HuH-7.5 (cell line): ENCODE measurements around the gene NADK.

Experiments used
- DNase-seq: peaks from one replicate; pipeline ENCODE4 v3.0.0; 2011; ENCODE audit warnings: low spot score

The NADK gene, protein sequence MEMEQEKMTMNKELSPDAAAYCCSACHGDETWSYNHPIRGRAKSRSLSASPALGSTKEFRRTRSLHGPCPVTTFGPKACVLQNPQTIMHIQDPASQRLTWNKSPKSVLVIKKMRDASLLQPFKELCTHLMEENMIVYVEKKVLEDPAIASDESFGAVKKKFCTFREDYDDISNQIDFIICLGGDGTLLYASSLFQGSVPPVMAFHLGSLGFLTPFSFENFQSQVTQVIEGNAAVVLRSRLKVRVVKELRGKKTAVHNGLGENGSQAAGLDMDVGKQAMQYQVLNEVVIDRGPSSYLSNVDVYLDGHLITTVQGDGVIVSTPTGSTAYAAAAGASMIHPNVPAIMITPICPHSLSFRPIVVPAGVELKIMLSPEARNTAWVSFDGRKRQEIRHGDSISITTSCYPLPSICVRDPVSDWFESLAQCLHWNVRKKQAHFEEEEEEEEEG

DNA sequence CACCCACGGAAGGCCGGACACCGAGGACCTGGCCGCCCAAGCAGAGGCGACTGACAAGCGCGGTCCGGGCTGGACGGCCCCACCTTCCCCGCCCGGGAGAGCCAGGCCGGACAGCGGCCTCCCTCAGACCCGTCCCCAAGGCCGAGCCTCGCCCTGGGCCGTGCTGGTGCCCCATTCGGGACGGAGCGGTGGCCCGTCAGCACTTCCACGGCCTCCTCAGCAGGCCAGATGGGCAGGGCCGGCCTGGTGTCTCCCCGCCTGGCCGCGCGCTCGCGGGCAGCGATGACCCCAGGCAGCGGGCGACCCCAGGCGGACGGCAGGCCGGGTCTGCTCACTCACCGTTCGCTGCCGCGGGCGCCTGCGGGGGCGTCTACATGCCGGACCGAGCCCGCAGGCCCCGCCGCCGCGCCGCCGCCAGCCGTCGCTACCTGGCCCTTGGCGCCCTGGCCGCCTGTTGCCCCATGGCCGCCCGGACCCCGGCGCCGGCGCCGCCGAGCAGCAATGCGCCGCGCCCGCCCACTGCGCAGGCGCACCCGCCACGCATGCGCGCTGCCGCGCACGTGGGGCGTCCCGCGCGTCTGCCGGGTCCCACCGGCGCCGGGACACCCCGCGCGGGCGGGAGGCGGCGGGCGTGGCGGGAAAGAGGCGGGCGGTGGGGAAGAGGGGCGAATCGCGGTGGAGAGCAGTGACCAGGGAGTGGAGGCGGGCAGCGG, at the start of gene NADK:
Gene NADK, minus strand, starts transcription at position 521 of the 713 bp plus-strand sequence. CDS start 13,064 bp downstream, outside the sequence.
- DNase-seq: peak; percentile 83

DNA sequence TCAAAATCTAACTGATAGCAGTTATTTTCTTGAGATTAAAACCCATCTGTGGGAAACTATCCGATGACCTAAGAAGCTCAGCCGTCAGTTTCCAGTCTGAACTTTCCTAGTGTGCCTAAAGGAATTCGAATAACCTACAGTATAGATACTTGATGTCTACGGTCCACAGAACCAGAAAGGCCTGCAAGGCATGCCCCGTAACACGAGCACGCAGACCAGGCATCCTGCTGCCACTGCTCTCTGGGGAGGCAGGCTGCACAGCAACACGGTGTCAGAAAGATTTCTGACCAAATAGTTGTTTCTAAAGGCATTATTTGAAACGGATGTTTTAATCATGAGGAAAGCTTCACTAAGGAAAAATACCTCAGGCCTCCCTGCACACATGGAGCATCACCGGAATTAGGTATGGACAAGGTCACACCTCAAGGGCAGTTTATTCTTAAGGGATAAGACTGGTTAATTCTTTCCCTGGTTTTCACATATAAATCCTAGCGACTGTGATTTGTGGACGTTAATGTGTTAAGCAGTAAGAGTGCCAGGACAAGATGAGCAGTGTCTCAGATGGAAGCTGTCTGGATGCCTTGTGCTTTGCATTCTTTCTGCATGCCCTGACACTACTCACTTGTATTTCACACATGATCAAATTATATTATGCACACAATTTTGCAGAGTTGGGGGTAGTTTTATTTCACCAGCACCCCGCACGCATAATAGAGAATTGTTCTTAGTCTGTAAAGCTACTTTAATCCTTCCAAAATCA, 49.0 kb upstream of the NADK start:
- DNase-seq: no peak

DNA sequence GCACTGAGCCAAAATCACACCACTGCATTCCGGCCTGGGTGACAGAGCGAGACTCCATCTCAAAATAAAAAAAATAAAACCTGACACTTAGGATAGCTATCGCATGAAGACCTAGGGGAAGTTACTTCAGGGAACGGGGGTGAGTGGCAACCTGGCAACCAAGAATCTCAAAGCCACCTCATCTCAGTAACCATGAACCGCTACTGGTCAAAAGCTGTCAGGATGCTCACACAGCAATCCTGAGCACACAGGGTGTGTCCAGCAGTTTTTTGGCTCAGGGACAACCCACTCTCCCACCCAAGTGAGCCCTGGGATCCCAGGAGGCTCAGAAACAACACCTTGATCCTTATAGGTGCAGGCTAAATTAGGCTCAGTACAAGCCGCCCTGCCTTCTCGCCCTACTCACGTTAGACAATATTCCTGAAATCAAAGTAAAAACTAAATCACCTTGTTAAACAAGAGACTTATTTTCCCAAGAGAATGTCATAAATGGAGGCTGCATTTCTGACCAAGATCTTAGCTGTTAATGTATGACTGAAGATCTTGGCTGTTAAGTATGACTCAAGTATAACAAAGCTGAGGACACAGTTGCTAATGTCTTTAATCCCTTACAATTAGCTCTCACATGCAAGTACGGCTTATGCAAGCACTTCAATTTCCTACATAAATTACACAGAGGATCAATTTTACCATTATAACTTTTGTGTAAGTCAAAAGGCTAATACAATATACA, 48.3 kb upstream of the NADK start:
- DNase-seq: no peak

DNA sequence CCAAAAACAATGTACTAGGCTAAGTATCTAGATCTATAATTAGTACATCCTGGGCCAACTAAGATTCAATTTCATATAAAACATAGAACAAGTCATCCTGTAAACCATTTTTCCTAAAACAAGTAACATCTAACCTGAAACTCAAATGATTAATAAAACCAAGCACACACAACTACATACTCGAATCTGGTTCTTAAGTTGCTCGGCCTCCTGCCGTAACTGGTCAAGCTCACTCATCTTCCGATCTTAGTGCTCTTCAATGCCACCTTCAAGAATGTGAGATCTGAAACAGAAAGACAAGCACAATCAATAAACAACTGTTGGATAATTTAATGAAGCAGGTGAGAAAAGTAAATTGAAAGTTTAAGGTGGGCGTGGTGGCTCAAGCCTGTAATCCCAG, 46.9 kb upstream of the NADK start:
- no peak for DNase-seq

DNA sequence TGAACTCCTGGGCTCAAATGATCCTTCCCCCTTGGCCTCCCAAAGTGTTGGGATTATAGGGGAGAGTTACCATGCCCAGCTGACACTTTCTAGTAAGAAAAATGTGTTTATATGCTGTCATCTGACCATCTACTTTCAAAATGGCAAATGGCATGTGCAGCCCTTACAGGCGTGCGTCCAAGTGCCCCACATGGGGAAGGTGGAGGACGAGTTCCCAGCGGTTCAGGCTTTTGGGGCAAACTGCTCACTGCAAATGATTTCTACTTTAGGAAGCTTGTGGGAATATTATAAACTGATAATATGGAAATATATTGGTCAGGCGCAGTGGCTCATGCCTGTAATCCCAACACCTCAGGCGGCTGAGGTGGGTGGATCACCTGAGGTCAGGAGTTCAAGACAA, 41.5 kb upstream of the NADK start:
- no peak for DNase-seq

DNA sequence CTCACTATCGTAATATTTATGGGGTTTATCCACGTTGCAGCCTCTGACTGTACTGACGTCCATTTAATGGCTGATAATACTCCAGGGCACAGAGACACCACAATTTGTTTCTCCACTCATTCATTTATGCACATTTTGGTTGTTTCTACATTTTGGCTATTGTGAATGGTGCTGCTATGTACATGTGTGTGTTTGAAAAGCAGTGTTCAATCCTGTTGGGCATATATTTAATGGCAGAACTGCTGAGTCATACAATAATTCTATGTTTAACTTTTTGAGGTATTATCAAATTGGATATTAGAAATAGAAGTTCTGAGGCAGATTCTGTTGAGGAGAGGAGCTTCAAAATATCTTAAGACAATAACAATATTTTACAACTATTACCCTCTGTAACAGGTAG, 39.0 kb upstream of the NADK start:
- DNase-seq: no peak

DNA sequence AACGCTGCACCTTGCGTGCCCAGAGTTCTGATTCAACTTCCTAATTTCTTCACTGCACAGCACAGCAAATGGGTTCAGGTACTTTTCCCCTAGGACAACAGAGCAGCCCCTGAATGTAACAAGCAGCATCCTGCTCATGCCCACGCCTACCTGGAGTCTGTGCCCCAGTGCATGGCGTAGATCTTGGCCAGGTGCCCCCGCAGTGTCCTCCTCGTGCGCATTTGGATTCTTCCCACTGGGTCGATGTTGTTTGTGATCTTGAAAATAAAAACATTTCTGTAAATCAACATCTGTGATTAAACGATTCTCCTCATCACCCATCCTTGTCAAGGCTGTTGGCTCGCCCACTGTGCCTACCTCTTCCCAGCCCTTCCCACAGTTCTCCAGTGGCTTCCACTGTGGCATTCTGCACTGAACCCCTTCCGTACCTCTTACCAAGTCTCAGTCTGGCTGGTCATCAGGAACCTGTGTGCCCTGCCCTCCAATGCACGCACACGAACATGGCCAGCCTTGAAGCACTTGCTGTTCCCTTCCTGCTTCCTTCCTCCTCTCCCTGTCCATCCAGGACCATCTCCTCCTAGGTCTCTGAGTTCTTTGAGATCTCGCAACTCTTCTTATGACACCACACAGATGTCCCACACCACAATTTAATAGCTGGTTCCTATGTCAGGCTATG, 37.5 kb upstream of the NADK start:
- DNase-seq: no peak

DNA sequence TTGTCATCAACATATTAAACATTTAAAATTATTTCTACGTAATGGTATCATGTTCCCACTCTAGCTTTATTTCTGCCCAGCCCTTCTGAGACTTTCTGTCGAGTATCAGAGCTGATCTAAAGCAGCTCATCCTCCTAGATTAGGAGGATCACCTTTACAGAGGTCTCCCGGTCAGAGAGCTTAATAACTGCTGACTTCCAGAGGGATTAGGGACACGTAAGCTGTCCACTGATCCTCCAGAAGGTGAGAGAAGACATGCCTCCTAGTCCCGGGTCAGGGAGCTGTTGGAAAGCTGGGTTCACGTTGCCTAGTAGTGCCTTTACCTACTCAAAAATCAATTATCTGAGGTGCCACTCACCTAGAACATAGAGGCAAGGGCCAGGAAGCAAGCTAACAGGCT, 31.2 kb upstream of the NADK start:
- DNase-seq: no peak

DNA sequence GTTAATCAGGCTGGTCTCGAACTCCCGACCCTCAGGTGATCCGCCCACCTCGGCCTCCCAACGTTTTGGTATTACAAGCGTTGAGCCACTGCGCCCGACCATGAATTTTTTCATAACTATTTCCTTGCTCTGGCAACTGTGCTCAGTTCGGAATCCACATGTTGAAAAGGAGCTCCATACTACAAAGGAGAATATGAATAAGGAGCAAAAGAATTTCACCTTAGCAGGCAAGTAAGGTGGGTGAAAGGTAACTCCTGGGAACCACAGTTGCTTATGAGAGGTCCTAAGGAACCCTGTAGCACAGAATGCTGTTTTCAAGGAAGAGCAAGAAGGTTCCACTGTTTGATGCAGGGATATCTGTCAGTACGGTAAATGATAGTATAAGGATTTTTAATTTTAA, 29.9 kb upstream of the NADK start:
- DNase-seq: no peak

DNA sequence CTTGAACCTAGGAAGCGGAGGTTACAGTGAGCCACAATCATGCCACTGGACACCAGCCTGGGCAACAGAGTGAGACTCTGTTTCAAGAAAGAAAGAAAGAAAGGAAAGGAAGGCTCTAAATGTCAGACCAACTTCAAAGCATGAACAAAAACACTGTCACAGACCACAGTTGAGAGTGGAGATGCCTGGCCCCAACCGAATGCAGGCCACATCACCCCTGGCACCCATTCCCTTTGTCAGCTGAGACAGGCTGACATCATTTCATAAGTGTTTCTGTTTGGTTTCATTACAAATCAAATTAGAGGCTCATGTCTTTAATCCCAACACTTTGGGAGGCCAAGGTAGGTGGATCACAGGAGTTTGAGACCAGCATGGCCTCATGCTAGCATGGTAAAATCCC, 28.6 kb upstream of the NADK start:
- DNase-seq: no peak

DNA sequence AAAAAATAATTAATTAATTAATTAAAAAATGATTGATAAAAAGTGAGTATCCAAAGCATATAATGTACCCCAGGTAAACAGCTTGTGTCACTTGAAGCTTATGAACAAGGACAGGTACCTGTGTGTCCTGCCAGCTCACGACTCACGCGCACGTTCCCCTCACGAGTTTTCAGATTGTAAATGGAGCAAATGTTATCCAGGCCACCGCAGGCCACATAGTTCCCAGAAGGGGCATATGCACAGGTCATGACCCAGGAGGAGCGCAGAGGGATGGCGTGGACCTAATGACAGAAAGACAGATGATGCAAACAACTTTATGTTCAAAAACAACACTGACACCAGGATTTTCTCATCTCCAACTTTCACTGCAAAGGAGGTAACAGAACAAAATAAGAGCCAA, 26.0 kb upstream of the NADK start:
- DNase-seq: no peak

DNA sequence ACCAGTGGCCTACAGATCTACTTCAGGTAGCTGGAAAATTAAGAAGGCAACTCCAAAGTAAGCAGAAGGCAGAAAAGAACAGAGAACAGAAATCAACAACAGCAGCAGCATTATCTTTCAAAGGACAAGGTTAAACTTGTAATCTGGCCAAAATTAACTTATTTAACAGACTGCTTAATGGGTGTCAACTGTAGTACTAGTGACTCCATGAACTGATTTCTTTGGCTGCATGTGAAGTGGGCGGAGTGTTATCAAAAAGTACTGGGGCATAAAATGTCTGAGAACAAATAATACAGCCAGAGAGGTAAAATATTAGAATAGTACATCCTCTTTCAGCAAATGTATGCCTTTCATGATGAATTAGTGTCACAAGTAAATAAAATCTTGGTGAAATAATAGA, 24.6 kb upstream of the NADK start:
- no peak for DNase-seq

DNA sequence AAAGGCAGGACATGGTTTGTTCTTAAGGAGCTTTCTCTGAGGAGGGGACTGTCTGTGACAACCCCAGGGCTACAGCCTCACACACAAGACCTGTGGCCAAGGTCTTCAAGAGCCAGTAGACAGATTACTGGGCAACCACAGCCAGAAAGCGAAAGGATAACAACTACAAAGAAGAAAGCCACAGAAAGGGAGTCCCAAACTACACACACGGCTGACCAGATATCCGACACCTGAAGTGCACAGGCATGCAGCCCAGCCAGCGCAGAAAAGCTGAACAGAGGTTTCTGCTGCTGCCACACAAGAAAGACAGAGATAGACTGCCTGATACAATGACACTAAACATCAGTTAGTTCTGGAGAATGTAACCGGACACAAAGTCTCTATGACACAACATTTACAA, 21.4 kb upstream of the NADK start:
- DNase-seq: no peak

DNA sequence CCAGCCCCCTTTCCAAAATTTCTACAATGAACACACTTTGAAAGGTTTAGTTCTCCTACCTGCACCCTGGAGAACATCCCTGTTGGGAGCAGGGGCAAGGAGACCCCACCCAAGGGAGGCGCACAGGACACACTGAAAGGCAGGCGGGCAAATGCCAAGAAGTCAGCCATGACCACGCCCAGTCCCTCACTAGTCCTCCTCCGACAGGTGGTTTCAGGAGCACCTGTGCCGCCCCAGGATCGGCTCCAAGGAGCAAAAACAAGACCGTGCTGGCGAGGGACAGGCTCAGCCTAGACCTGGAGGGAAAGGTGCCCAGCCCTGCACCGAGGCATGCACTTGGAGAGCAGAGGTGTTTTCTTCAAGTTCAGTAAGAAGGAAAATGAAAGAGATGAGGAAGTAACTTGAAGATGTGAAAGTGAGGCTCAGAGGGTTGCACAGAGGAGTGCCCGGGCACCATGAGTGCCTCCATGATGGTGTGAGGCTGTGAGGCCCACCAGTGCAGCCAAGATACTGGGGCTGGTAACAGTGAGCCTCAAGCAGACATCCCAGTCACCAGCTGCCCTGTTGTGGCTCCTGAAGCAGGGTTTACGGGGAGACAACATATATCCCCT, 19.6 kb upstream of the NADK start:
- no peak for DNase-seq

DNA sequence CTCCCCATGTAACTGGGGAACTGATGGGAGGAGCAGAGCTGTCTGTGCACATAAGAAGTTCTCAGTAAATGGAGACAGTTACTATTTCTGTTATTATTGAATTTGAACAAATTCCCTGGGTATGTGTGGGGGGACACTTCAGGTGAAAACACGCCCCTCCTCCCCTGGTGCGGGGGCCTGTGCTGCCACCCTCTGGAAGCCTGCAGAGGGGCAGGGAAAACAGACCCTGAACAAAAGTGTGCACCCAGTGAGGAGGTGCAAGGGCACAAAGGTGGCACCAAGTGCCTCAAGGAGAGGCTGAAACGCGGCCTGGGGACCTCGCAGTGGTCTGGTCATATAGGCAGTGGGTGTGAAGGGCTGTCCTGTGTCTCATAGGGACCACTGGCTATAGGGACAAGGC, 18.2 kb upstream of the NADK start:
- no peak for DNase-seq

DNA sequence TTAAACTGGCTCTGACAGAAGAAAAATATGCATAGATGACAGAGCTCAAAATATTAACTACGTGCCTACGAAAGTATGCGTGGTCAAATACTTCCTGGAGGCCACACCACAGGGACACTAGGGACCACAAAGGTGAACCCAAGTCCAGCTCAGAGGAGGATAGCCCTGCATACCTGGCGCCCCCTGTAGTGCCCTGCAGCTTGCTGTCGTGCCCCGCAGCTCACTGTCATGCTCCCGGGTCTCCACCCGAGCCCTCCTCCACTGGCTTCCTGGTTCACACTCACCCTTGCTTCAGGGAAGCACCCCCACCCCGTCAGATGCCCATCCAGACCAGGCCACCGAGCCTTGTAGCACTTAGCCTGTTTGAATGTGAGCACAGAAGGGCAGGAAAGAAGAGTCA, 16.7 kb upstream of the NADK start:
- DNase-seq: no peak

DNA sequence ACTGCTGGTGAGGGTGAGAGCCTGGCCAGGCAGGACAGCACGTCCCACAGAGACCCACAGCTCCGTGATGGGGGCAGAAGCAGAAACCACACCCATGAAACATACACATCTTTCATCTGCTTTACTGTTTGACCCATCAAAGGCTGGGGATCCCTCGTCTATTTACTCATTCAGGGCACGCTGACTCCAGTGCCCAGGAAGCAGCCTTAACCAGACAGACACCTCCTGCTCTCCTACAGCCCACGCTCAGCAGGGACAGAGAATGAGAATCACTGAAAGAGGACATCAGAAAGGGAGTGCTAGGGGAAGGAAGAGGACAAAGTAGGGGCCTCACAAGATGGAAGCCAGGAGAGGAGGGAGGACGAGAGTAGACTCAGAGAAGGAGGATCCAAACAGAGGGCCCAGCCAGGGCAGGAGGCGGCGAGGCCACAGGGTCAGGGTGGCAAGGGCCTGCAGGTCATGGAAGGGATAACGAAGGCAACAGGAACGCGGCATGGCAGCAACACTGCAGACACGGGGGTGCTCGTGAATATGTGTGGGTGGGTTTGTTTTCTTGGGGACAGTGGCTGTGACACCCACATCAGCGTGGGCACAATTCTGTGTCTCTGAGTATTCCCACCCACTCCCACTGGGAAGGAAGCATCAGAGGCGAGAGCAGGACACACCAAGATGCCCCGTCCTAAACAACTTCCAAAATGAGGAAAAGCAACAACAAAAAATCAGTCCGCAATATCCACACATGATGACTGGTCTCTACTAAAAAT, 15.4 kb upstream of the NADK start:
- no peak for DNase-seq

DNA sequence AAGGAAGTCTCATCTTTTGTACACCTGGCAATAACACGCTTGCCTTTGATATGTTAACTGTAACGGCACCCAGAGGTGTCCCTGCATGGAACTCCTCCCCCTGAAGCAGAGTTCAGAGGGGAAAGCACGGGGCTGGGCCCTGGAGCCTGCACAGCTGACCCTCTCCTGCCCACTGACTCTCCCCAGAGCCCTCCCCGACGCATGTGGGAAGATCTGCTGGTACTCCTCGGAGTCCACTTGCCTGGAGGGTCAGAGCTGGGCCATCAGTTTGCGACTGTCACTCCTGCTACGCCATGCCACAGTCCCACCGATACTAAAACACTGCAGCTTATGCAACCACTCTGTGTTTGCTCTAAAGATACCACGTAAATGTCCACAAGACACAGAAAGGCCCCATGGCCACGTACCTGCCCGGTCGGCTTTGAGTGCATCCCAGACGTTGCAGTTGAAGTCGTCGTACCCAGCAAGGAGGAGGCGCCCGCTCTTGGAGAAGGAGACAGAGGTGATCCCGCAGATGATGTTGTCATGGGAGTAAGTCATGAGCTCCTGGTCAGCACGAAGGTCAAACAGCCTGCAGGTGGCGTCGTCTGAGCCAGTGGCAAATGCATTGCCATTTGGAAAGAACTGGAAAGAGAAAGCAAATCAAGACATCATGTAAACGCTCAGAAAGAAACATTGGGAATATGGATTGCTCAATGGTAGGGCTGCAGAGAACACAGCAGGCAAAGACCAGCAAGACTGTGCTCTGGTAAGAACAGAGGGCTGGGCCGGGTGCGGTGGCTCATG, 10.6 kb upstream of the NADK start:
- no peak for DNase-seq

DNA sequence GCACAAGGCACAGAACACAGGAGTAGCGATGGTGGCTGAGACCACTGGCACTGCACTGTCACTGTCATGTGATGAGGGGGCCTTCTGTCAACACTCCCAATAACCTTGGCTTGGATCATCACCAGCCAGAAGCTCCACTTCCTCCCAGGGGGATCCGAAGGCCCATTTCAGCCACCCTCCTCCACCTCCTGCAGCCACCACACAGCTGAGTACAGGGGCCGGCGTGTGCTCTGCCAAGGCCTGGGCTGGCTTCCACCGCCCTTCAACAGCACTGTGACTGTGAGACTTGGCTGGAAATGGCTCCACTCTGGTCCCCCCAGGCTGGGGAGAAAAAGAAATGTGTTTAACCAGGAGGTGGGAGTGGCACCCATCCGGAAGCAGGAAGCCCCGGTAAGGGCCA, 9.9 kb upstream of the NADK start:
- DNase-seq: no peak
